NOMO-1 (cell line): ENCODE measurements around the gene PLCH1.

Experiments used
- DNase-seq, 2 experiments: peaks; one replicate each; lab custom pipeline; 2025; ENCODE audit not compliant: unreplicated experiment in 2 of 2; lab: John Stamatoyannopoulos, UW

PLCH1 gene

DNA sequence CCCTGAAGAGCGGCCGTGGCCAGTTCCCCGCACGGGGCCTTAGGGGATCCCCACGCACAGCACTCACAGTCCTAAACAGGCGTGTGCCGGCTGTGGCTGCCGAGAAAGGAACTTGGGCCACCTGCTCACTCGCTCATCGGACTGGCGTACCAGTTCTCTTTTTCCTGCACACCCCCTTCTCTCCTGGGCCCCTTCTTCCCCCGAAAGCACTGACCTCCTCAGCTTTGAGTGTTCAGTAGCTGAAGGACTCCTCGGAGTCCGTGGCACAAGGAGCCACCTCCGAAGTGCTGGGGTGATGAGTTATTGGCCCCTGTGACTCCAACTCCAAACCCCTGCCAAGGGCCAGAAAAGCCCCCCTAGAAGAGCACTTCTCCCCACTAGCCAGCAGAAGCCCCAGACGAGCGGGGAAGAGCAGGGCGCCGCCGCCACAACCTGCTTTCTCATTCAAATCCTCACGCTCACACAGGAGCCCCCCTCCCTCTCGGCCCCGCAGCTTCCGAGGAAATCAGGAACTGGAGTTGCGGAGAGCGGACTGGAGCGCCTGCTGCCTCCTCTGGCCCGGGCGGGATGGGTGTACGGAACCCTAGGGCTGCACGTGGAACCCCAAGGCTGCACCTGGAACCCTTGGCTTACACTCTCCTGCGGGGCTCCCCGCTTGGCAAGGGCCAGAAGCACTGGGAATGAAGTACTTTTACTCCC, at the start of gene PLCH1:
PLCH1 (minus strand) TSS at position 446 of the 699 bp plus-strand sequence. CDS start 40,847 bp downstream, outside the sequence.
- peak; percentile 58 to 80 for DNase-seq

GRCh38 chr3:155792532-155792931, 47.7 kb upstream of the PLCH1 start:
- no peak for DNase-seq

GRCh38 chr3:155791190-155791589, 46.3 kb upstream of the PLCH1 start:
- peak in 1 of 2 experiments; percentile 19 for DNase-seq

DNA sequence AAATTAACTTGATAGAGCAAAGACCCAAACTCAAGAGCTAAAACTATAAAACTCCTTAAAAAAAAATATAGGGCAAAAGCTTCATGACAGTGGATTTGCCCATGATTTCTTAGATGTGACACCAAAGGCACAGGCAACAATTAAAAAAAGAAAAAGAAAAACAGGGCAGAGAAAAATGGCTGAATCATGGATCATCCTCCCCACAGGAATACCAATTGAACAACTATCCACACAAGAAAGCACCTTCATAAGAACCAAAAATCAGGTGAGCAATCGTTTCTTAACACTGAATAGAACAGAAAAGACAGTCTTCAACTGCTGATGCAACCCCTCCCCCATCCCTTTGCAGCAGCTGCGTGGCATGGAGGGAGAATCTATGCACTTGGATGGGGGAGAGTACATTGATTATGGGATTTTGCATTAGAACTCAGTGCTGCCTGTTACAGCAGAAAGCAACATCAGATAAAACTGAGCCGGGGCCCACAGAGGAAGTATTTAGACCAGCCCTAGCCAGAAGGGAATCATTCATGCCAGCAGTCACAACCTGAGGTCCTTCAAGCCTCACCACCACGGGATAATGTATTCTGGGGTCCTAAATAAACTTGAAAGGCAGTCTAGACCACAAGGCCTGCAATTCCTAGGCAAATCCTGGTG, 45.5 kb upstream of the PLCH1 start:
- DNase-seq, result no peak

GRCh38 chr3:155785662-155786295, 40.9 kb upstream of the PLCH1 start:
- DNase-seq, result no peak

DNA sequence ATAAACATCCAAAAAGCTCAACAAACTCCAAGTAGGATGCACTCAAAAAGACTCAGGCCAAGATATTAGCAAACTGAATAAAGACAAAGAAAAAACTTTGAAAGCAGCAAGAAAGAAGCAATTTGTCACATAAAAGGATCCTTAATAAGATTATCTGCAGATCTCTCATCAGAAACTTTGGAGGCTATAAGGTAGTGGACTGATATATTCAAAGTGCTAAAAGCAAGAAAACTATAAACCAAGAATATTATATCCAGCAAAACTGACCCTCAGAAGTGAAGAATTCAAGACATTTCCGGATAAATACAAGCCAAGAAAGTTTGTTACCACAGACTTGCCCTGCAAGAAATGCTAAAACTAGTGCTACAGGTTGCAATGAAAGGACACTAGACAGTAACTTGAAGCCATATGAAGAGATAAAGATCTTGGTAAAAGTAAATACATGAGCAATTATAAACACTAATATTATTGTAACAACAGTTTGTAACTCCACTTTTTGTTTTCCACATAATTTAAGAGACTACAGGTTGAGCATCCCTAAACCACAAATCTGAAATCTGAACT, 37.6 kb upstream of the PLCH1 start:
- DNase-seq, result no peak

DNA sequence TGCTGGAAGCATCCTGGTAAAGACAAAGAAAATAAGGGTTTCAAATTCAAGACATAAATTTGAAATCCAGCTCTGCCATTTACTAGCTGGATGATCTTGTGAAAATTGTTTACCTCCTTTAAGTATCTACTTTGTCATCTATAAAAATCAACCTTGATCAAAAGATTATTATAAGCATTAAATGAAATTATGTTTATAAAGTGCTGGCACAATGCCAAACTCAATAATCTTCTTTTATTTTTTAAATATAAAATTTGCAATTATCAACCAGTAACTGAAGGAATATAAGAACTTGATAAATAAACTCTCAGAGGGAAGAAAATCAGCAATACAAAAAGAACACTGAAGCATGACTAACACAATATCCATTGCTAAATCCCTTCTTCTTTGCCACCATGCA, 35.4 kb upstream of the PLCH1 start:
- no peak for DNase-seq

- no peak for DNase-seq
Observed at GRCh38 chr3:155778462-155778861, 33.6 kb upstream of the PLCH1 start.

DNA sequence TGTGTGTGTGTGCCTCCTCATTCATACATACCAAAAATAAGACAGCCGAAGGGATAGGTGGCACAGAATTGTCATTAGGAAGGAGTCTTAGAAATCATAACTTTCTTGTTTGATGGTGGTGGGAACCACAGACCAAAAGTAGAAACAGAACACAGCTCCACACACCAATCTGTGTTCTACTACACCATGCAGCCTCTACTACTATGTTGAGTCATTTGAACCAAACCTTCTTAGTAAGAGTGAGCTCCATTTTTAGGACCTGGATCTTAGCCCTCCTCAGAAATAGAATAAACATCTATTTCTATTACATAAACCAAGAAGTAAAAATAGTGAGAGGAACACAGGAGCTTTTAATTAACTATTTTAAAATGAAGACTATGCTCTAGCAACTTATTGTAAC, 27.9 kb upstream of the PLCH1 start:
- no peak for DNase-seq

GRCh38 chr3:155771126-155771525, 26.3 kb upstream of the PLCH1 start:
- DNase-seq, result no peak

GRCh38 chr3:155766206-155766605, 21.3 kb upstream of the PLCH1 start:
- peak in 1 of 2 experiments; percentile 30 for DNase-seq

GRCh38 chr3:155763870-155764463, 19.1 kb upstream of the PLCH1 start:
- peak in 1 of 2 experiments; percentile 16 for DNase-seq

GRCh38 chr3:155760653-155761052, 15.8 kb upstream of the PLCH1 start:
- no peak for DNase-seq

DNA sequence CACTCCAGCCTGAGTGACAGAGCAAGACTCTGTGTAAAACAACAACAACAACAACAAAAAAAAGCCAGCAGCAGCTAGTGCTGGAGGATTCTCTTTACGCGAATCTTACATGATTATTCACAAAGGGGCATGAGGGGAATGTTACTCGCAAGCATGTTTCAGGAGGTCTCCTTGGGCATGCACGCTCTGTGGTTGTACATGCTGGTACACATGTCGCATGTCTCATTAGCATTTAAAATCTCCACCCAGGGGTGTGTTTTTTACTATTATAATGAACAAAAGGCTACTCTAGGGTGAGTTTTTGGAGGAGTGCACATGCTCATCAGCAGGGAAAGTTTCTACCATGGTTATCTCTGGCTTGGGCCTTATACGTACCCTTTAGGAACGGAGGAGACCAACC, 12.7 kb upstream of the PLCH1 start:
- no peak for DNase-seq

DNA sequence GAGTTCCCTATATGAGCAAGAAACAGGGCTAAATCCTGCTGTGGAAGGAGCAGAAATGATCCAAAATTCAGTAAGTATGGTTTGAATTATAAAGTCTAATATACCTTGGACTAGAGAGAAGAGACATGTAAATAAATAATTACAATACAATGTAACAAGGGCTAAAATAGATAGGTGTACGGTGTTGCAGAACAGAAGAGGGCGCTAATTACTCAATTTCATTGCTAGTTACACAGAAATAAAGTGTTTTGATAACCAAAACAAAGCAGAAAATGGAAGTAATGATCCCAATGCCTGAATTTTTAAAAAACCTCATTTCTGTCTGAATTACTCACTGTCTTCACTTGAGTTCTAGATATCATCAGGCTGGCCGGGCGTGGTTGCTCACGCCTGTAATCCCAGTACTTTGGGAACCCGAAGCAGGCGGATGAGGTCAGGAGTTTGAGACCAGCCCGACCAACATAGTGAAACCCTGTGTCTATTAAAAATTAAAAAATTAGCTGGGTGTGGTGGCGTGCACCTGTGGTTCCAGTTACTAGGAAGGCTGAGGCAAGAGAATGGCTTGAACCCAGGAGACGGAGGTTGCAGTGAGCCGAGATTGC, 8.3 kb upstream of the PLCH1 start:
- DNase-seq, result peak; percentile 16 to 76

DNA sequence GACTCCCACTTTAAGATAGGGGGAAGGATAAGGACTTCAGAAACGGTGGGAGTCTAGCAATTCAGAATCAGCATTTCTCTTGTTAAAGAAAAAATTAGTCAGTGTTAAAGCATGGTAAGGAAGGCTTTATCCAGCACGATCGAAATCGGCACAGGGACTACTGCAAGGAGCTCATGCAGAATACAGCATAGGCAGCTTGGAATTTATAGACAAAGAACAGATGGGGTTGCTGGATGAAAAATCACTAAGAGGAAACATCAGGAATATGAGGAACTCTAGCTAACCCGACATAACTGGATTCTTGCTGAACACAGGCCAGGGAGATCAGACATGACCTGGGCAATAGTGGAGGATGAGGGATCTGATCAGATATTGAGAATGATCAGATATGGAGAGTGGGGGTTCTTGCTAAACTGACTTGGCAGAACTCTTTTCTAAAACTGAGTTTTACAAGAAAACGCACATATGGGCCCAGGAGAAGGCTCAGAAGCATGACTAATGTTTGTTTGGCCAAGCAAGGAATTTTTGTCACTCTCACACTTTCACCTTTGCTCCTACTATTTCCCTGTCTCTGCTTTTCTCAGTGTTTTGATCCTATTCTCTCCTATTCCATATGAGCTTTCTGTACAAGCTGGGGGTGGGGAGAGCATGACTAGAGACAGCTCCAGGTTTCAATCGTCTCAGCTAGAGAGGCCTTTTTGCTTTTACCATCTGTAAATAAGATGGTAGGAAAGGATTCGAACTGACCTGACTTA, 3.9 kb upstream of the PLCH1 start:
- DNase-seq, result no peak

DNA sequence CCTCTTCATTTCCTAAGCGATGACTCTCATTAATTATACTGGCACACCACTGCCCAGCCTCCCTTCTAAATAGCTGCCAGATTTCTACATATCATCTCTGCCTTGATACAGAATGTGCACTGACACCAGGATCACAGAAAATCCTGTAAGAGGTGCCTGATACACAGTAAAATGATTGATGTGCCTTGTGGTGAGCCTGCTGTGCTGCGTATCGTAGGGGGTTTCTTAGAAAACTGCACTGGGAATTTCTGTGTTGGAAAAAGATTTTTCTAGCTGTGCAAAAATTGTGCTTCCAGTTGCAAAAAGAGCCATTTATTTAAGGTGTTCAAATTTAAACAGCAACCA, 3.0 kb upstream of the PLCH1 start:
- DNase-seq, result no peak

GRCh38 chr3:155747286-155747945, 2.5 kb upstream of the PLCH1 start:
- no peak for DNase-seq

- no peak for DNase-seq
Observed at GRCh38 chr3:155746703-155747102, 1.8 kb upstream of the PLCH1 start.
